GM10266 (cell line): ENCODE data around the gene GMDS.

Experiments
- DNase-seq: peaks from one replicate; pipeline ENCODE4 v3.0.0; 2012; ENCODE audit errors: extremely low spot score
- TF ChIP-seq, protein P1 (sequence below): IDR thresholded peaks from 2 replicates; pipeline ENCODE4 v1.5.1; 2012; ENCODE audit warnings: mild to moderate bottlenecking, low read depth; ENCODE audit not compliant: control insufficient read depth, insufficient read depth; ENCODE audit errors: missing control alignments

Gene GMDS

DNA sequence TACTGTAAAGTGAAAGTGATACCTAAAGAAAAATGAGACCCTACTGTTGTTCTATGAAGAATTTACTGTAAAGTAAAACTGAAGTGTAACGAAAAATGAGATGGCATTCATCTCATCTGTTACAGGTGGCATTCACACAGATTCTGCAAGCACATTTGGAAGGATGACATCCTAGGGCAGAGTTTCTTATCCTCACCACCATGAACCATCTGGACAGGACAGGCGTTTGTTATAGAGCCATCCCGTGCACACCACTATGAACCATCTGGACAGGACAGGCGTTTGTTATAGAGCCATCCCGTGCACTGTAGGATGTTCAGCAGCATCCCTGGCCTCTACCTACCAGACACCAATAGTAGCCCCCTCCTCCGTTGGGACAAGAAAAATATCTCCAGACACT lies 294.8 kb downstream of the GMDS start:
- DNase-seq: no peak
- TF ChIP-seq, protein P1, sequence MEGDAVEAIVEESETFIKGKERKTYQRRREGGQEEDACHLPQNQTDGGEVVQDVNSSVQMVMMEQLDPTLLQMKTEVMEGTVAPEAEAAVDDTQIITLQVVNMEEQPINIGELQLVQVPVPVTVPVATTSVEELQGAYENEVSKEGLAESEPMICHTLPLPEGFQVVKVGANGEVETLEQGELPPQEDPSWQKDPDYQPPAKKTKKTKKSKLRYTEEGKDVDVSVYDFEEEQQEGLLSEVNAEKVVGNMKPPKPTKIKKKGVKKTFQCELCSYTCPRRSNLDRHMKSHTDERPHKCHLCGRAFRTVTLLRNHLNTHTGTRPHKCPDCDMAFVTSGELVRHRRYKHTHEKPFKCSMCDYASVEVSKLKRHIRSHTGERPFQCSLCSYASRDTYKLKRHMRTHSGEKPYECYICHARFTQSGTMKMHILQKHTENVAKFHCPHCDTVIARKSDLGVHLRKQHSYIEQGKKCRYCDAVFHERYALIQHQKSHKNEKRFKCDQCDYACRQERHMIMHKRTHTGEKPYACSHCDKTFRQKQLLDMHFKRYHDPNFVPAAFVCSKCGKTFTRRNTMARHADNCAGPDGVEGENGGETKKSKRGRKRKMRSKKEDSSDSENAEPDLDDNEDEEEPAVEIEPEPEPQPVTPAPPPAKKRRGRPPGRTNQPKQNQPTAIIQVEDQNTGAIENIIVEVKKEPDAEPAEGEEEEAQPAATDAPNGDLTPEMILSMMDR: no peak

DNA sequence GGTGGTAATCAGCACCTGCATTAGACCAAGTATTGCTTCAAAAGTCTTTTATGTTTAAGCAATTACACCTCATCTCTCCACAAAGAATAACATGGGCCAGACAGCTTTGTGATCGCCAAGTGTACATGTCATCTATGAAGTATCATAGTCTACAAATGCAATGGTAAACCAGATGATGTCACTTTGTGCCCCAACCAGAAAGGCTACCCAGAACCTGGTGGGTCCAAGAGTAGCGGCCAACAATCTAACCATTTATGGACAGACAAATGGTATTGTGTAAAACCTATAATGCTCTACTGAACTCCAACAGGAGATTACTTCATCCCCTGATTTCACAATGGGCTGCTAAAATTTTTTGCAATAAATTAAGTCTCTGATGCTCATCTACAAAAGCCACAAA lies 295.9 kb downstream of the GMDS start:
- TF ChIP-seq, protein P1: no peak
- DNase-seq: no peak

DNA sequence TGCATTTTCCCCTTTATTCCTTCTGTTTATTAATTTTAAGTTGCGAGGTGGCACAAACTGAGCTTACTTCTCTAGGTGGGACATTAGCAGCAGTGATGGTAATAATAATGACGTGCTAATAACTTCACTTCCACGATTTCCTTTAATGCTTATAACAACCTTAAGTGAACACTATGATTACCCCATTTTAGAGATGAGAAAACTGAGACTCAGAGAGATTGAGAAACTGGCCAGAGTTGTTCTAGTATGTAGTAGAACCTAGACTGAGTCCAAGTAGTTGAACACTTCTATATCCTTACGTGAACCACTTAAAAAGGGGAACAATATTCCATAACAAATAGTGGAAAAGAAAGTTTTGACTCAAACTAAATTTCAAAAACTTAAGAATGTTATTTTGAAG lies 297.5 kb downstream of the GMDS start:
- no peak for DNase-seq
- TF ChIP-seq, protein P1: no peak

DNA sequence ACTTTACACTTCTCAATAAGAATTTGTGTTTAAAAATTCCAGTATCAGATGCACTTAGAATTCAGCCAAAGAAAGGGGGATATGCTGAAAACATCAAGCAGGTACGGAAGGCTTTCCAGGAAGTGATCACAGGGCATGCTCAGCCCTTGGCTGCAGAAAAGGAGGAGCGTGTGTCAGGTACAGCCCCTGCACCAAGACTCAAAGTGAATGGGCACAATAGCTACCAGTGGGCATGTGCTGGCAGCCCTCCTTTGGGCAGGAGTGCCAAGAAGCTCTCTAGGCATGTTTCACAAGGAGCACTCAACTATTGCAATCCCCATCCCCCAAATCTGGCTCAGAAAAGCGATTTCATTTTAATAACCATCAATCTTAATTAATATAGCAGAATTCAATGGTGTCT lies 298.8 kb downstream of the GMDS start:
- no peak for DNase-seq
- TF ChIP-seq, protein P1: no peak

DNA sequence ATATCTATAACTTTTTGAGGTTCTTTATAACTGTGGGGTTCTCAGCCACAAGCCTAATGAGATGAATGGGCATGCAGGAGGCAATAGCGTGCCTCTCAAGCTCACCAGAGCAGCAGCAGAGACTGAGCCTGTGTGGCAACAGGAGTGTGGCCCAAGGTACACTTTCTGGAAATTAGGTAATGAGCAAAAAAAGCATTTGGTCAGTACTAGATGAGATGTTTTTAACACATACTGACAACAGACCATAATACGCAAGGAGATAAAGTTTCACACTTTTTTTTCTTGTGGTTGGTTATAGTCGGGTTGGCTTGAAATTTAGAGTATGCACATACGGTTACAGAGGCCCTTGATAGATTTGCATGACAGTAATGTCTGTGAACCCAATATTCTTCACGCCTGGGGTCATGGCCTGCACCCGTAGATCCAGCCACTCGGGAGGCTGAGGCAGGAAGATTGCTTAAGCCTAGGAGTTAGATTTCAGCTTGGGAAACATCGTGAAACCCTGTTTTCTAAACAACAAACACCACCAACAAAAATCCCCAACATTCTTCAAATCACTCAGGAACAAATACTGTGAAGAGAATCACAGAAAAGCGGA lies 300.1 kb downstream of the GMDS start:
- no peak for DNase-seq
- TF ChIP-seq, protein P1: no peak

DNA sequence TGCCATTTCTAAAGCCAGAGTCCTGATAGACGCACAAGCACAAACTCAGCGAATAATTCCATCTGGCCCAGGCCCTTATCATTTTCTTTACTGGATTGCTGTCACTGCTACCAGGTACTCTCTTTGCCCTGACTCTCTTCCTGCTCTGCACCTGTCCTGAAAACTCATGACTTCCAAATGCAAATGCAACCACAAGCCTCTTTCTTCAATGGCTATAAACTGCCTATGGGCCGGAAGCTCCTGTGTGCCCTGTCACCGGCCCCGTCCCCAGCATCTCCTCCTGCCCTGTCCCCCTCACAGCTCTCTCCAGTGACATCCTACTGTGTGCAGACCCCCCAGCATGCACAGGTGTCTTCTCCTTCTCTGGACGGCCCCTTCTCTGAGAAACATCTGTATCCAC lies 302.6 kb downstream of the GMDS start:
- DNase-seq: no peak
- TF ChIP-seq, protein P1: no peak

DNA sequence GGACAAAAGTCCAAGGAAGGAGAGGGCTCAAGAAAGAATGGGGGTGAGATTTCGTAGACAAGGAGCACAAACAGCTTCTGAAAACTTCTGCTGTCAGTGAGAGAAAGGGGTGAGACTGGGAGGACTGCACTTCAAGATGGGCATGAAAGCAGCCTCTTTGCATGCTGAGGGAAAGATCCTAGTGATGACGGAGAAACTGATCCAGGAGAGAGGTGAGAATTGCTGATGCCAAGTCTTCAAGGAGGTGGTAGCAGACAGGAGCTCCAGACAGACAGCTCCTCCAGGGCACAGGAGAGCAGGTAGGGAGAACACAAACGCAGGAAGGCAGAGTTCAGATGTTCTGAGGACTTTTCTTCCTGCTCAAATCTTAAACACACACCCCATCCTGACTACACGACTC lies 303.9 kb downstream of the GMDS start:
- DNase-seq: no peak
- TF ChIP-seq, protein P1: no peak
